ENCODE data around the gene GFI1B.
A peak's percentile ranks its signal among the peaks of the same experiment; 100 is the strongest.
"Not testable (repeated sequence)": the region's sequence is repeated elsewhere in the genome, so short reads cannot be mapped to it uniquely, and the experiment has no call there.

The GFI1B gene

GRCh38 chr9:132991351-132992300 lies 13.1 kb downstream of the GFI1B start:
- no peak for DNase-seq

- DNase-seq: no peak
Measured at GRCh38 chr9:132993511-132993939, 15.0 kb downstream of the GFI1B start.

- no peak for DNase-seq
Measured at GRCh38 chr9:132994410-132995120, 16.1 kb downstream of the GFI1B start.

- DNase-seq: no peak
Measured at GRCh38 chr9:132995121-132995420, 16.6 kb downstream of the GFI1B start.

- DNase-seq: no peak
Measured at GRCh38 chr9:132995879-132996278, 17.4 kb downstream of the GFI1B start.

- no peak for DNase-seq
Measured at GRCh38 chr9:132996526-132996925, 18.0 kb downstream of the GFI1B start.

- DNase-seq: no peak
Measured at GRCh38 chr9:132997591-132997990, 19.1 kb downstream of the GFI1B start.

- not testable (repeated sequence) for DNase-seq
Measured at GRCh38 chr9:132998221-132998620, 19.7 kb downstream of the GFI1B start.

GRCh38 chr9:132998831-132999635 lies 20.5 kb downstream of the GFI1B start:
- no peak for DNase-seq

GRCh38 chr9:133002147-133003070 lies 23.9 kb downstream of the GFI1B start:
- no peak for DNase-seq

- DNase-seq: no peak
Measured at GRCh38 chr9:133003071-133003461, 24.6 kb downstream of the GFI1B start.

GRCh38 chr9:133003671-133004090 lies 25.2 kb downstream of the GFI1B start:
- DNase-seq: no peak

- DNase-seq: no peak
Measured at GRCh38 chr9:133004091-133004998, 25.9 kb downstream of the GFI1B start.

GRCh38 chr9:133004999-133005760 lies 26.7 kb downstream of the GFI1B start:
- DNase-seq: no peak

- no peak for DNase-seq
Measured at GRCh38 chr9:133005957-133006356, 27.5 kb downstream of the GFI1B start.

GRCh38 chr9:133006731-133007352 lies 28.3 kb downstream of the GFI1B start:
- DNase-seq: no peak

- no peak for DNase-seq
Measured at GRCh38 chr9:133008406-133008805, 29.9 kb downstream of the GFI1B start.

- peak in 1 of 3 experiments; percentile 37 for DNase-seq
Measured at GRCh38 chr9:133008824-133009223, 30.3 kb downstream of the GFI1B start.

GRCh38 chr9:133009906-133010582 lies 31.6 kb downstream of the GFI1B start:
- DNase-seq: no peak

Measured in NCI-H1417 (cell line).